Measurements from ENCODE around the gene CC2D1A.

CC2D1A gene

GRCh38 chr19:13962699-13963602 is 57.0 kb downstream of the CC2D1A start:
- TF ChIP-seq TCF12 (IDR thresholded peaks at IDR 0.05; ENCODE audit: low read depth) (no peak), FOXM1 (IDR thresholded peaks at IDR 0.05; ENCODE audit: borderline replicate concordance, low read depth) (no peak), CREB1 (IDR thresholded peaks at IDR 0.05; ENCODE audit: low read depth) (no peak), YY1 (IDR thresholded peaks at IDR 0.05; ENCODE audit: low read depth) (no peak), MAX (IDR thresholded peaks at IDR 0.05) (no peak), REST (IDR thresholded peaks at IDR 0.05; ENCODE audit: low read depth) (no peak), EP300 (IDR thresholded peaks at IDR 0.05; ENCODE audit: borderline replicate concordance) (no peak), USF1 (IDR thresholded peaks at IDR 0.05) (no peak), EGR1 (IDR thresholded peaks at IDR 0.05) (no peak), ZBTB7A (IDR thresholded peaks at IDR 0.05; ENCODE audit: low read depth) (no peak), RAD21 (IDR thresholded peaks at IDR 0.05; ENCODE audit: low read depth) (no peak), NFIC (IDR thresholded peaks at IDR 0.05) (no peak), CEBPB (IDR thresholded peaks at IDR 0.05) (no peak), TEAD4 (IDR thresholded peaks at IDR 0.05) (no peak), TAF1 (IDR thresholded peaks at IDR 0.05; ENCODE audit: low read depth) (no peak)

GRCh38 chr19:13963603-13964105 is 57.7 kb downstream of the CC2D1A start:
- no peak for TF ChIP-seq NFIC (IDR thresholded peaks at IDR 0.05)
- no peak for TF ChIP-seq ZBTB7A (IDR thresholded peaks at IDR 0.05; ENCODE audit: low read depth)
- no peak for TF ChIP-seq CEBPB (IDR thresholded peaks at IDR 0.05)
- TF ChIP-seq USF1 (IDR thresholded peaks at IDR 0.05), result no peak
- no peak for TF ChIP-seq EP300 (IDR thresholded peaks at IDR 0.05; ENCODE audit: borderline replicate concordance)
- TF ChIP-seq TCF12 (IDR thresholded peaks at IDR 0.05; ENCODE audit: low read depth), result no peak
- TF ChIP-seq EGR1 (IDR thresholded peaks at IDR 0.05), result no peak
- TF ChIP-seq MAX (IDR thresholded peaks at IDR 0.05), result no peak
- no peak for TF ChIP-seq TEAD4 (IDR thresholded peaks at IDR 0.05)
- TF ChIP-seq YY1 (IDR thresholded peaks at IDR 0.05; ENCODE audit: low read depth), result no peak
- TF ChIP-seq FOXM1 (IDR thresholded peaks at IDR 0.05; ENCODE audit: borderline replicate concordance, low read depth), result no peak
- TF ChIP-seq CREB1 (IDR thresholded peaks at IDR 0.05; ENCODE audit: low read depth), result no peak
- TF ChIP-seq REST (IDR thresholded peaks at IDR 0.05; ENCODE audit: low read depth), result no peak
- TF ChIP-seq TAF1 (IDR thresholded peaks at IDR 0.05; ENCODE audit: low read depth), result no peak
- TF ChIP-seq RAD21 (IDR thresholded peaks at IDR 0.05; ENCODE audit: low read depth), result no peak

- no peak for TF ChIP-seq USF1 (IDR thresholded peaks at IDR 0.05)
- no peak for TF ChIP-seq NFIC (IDR thresholded peaks at IDR 0.05)
- no peak for TF ChIP-seq CEBPB (IDR thresholded peaks at IDR 0.05)
- no peak for TF ChIP-seq REST (IDR thresholded peaks at IDR 0.05; ENCODE audit: low read depth)
- no peak for TF ChIP-seq EGR1 (IDR thresholded peaks at IDR 0.05)
- no peak for TF ChIP-seq TEAD4 (IDR thresholded peaks at IDR 0.05)
- no peak for TF ChIP-seq CREB1 (IDR thresholded peaks at IDR 0.05; ENCODE audit: low read depth)
Observed at GRCh38 chr19:13964776-13965175, 58.8 kb downstream of the CC2D1A start.

All from Ishikawa (cell line).